Activated naive CD4-positive, alpha-beta T cell treated with anti-CD3 and anti-CD28 coated beads, Interleukin-2, amount 50 U/mL, for 24 hours (primary cell): ENCODE measurements around the gene C1orf105.
"Not testable (repeated sequence)": the region's sequence is repeated elsewhere in the genome, so short reads cannot be mapped to it uniquely, and the experiment has no call there.

ENCODE experiments used
- H3K27ac Mint-ChIP-seq: one replicate; pipeline ENCODE4 v1.8.0; 2021; ENCODE audit warnings: mild to moderate bottlenecking, mixed read lengths
- H3K27me3 Mint-ChIP-seq: one replicate; pipeline ENCODE4 v1.8.0; 2021; ENCODE audit warnings: mixed read lengths
- H3K36me3 Mint-ChIP-seq: one replicate; pipeline ENCODE4 v1.8.0; 2021; ENCODE audit warnings: mixed read lengths
- H3K4me1 Mint-ChIP-seq: one replicate; pipeline ENCODE4 v1.8.0; 2021; ENCODE audit warnings: mixed read lengths
- H3K4me3 Mint-ChIP-seq: one replicate; pipeline ENCODE4 v1.8.0; 2021; ENCODE audit warnings: mild to moderate bottlenecking, mixed read lengths
- H3K9me3 Mint-ChIP-seq: one replicate; pipeline ENCODE4 v1.8.0; 2021; ENCODE audit warnings: mixed read lengths

Gene C1orf105

DNA sequence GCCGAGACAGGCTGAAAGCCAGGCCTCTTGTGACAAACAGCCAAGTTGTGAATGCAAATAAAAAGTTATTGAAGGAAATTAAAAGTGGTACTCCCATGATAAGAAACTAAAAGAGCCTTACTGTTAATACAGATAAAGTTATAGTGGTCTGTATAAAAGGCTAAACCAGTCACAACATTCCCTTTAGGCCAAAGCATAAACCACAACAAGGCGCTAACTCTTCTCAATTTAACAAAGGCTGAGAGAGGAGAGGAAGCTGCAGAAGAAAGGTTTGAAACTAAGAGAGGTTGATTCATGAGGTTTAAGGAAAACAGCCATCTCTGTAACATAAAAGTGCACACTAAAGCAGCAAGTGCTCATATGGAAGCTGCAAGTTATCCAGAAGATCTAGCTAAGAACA lies 10.7 kb downstream of the C1orf105 start:
- Mint-ChIP-seq H3K4me1 (peaks cover 42% of the 10 kb centered on the region), H3K36me3 (peaks cover 4% of the 10 kb centered on the region), H3K9me3 (no peaks in the 10 kb centered on the region), H3K4me3 (peak overlapping the region; percentile 51), H3K27ac (peak overlapping the region; percentile 87), H3K27me3 (no peaks in the 10 kb centered on the region)

DNA sequence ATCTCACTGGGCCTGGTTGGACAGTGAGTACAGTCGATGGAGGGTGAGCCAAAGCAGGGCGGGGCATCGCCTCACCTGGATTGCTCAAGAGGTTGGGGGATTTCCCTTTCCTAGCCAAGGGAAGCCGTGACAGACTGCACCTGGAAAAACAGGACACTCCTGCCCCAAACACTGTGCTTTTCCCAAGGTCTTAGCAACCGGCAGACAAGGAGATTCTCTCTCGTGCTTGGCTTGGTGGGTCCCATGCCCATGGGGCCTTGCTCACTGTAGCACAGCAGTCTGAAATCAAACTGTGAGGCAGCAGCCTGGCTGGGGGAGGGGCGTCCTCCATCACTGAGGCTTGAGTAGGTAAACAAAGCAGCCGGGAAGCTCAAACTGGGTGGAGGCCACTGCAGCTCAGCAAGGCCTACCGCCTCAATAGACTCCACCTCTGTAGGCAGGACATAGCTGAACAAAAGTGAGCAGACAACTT lies 11.3 kb downstream of the C1orf105 start:
- H3K27me3 Mint-ChIP-seq: no peaks in the 10 kb centered on the region
- peak overlapping the region; percentile 87 for H3K27ac Mint-ChIP-seq
- H3K9me3 Mint-ChIP-seq: no peaks in the 10 kb centered on the region
- peaks cover 42% of the 10 kb centered on the region for H3K4me1 Mint-ChIP-seq
- H3K4me3 Mint-ChIP-seq: peak overlapping the region; percentile 51
- peaks cover 4% of the 10 kb centered on the region for H3K36me3 Mint-ChIP-seq

DNA sequence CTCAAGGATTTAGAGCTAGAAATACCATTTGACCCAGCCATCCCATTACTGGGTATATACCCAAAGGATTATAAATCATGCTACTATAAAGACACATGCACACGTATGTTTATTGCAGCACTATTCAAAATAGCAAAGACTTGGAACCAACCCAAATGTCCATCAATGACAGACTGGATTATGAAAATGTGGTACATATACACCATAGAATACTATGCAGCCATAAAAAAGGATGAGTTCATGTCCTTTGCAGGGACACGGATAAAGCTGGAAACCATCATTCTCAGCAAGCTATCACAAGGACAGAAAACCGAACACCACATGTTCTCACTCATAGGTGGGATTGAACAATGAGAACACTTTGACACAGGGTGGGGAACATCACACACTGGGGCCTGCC lies 16.7 kb downstream of the C1orf105 start:
- not testable (repeated sequence) for H3K4me3 Mint-ChIP-seq, H3K9me3 Mint-ChIP-seq, H3K27me3 Mint-ChIP-seq, H3K27ac Mint-ChIP-seq
- H3K4me1 Mint-ChIP-seq: peaks cover 54% of the 10 kb centered on the region
- H3K36me3 Mint-ChIP-seq: peaks cover 19% of the 10 kb centered on the region

DNA sequence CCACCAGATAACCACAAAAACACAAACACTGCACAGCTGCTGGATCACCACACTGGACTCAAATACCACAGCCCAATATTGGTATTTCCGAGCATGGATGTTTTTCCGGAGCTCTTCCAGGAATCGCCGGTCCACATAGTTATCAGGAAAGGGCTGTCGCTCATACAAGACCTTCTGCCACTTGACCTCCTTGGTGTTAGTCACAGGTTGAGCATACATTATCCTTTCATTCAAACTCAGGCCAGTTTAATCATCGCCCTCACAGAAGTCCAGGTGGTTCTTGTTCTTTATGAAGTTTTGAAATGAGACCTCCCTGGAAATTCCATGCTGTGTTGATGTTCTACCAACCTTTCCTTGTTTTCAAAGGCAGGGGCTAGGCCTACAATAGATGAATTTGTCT lies 21.9 kb downstream of the C1orf105 start:
- Mint-ChIP-seq H3K4me3 (peak overlapping the region; percentile 63), H3K4me1 (peaks cover 52% of the 10 kb centered on the region), H3K27me3 (no peaks in the 10 kb centered on the region), H3K9me3 (peaks cover 4% of the 10 kb centered on the region), H3K27ac (peak overlapping the region; percentile 81), H3K36me3 (peaks cover 20% of the 10 kb centered on the region)

DNA sequence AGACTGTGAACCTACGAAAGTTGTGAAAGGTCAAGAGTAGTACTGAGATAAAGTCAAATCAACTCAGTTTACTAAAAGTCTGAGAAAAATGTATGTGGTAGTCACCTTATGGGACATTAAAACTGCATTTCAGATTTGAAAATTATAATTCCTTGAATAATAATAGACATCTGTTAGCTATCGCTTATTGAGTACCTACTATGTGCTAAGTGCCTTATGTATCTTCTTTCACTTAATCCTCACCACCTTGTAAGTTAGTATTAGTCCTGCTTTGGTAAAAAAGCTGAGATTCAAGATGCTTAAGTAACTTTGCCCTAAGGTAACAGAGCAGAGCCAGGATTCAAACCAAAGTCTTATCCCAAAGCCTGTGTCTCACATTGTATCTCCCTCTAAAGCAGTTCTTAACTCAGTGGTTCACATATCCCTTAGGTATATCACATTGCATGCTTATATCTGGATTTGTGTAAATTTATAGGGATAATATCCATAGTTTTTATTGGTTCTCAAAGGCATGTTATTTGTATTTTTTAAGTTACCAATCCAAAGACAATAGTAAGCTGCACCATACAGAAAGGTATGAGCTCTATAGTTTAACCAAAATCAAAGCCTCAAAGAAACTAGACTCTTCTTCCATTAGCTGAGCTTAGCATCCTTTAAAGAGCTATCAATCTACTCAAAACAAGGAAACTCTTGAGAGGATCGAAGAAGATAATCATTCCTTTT lies 22.5 kb downstream of the C1orf105 start:
- peaks cover 20% of the 10 kb centered on the region for H3K36me3 Mint-ChIP-seq
- H3K9me3 Mint-ChIP-seq: peaks cover 4% of the 10 kb centered on the region
- H3K4me3 Mint-ChIP-seq: peak overlapping the region; percentile 96
- peaks cover 52% of the 10 kb centered on the region for H3K4me1 Mint-ChIP-seq
- peak overlapping the region; percentile 92 for H3K27ac Mint-ChIP-seq
- no peaks in the 10 kb centered on the region for H3K27me3 Mint-ChIP-seq

DNA sequence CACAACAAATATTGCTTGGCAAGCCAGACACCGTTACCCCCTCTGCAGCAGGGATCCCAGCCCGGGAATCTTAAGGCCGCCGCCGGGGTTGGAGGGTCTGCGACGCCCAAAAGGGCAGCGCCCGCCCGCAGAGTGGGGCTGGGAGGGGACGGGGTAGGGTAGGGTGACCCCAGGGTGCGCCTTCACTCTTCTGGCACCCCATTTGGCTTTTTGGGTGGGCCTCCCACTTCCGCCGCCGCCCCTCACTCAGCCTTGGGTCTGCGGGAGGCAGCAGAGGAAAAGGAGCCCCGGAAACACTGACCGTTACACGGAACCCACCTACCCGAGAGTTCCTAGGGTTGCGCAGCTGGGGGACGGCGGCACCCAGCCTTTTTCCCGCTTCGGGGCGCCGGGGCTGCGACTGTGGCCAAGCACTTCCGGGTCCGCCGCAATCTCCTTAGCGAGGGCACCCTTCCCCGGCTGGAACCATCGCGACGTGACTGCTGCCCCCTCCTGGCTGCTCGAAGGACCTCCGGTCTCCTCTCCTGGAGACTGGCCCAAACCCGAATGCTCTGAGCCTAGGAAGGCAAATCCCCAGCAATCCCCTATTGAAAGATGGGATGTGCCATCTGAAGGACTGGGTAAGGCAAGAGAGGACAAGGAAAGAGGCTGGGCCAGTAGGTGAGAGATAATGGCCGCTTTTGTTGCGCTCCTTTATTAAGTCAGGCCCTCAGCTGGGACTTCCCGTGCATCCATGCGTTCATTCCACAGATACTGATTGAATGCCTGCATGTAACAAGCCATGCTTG lies 23.4 kb downstream of the C1orf105 start, which contains the start of gene PIGC:
Gene PIGC, minus strand, starts transcription at position 404 of the 788 bp plus-strand sequence. CDS start 1,447 bp downstream, outside the sequence.
- H3K27ac Mint-ChIP-seq: peak within 1 kb of the TSS; percentile 92
- H3K4me3 Mint-ChIP-seq: peak within 1 kb of the TSS; percentile 96
- H3K27me3 Mint-ChIP-seq: no peaks in the 10 kb centered on the region
- H3K4me1 Mint-ChIP-seq: peaks cover 49% of the 10 kb centered on the region
- no peaks in the 10 kb centered on the region for H3K9me3 Mint-ChIP-seq
- peaks cover 17% of the 10 kb centered on the region for H3K36me3 Mint-ChIP-seq

DNA sequence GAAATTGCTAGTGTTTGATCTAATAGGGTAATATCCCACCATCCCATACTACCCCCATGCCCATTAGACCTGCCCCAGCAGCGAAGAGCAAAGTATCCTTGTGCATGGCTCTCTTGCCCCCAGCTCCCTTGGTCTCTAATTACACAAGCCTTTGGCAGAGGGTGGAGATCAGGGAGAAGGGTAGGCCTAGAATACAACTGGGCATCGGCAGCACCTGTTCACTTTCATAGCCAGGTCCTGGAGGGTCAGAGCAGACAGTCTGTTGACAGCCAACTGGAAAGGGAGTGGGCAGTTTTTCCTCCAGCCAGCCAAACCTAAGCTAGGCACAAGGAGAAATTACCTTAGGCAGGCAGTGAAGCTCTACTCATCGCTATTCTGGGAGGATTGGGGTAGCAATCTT lies 26.1 kb downstream of the C1orf105 start:
- no peak overlapping the region for H3K4me3 Mint-ChIP-seq
- H3K36me3 Mint-ChIP-seq: peaks cover 10% of the 10 kb centered on the region
- no peak overlapping the region for H3K27ac Mint-ChIP-seq
- no peaks in the 10 kb centered on the region for H3K27me3 Mint-ChIP-seq
- no peaks in the 10 kb centered on the region for H3K9me3 Mint-ChIP-seq
- H3K4me1 Mint-ChIP-seq: peaks cover 53% of the 10 kb centered on the region

DNA sequence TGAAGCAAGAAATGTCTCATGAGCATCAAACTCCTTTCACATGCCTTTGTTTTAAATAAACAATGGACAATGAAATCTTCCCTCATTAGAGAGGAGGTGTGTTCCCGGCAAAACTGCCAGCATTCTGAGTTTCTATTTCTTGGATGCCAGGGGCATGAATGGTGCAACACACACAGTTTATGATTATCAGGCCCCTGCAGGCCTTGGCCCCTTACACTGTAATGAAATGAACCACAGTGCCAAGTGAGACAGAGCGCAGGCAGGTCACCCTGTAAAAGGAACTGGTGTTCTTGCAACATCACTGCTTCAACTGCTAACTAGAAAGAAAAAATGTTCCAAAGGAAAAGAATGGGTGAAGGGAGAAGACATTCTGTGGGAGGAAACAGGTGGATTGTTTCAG lies 27.2 kb downstream of the C1orf105 start:
- H3K27me3 Mint-ChIP-seq: no peaks in the 10 kb centered on the region
- H3K27ac Mint-ChIP-seq: no peak overlapping the region
- H3K4me3 Mint-ChIP-seq: no peak overlapping the region
- no peaks in the 10 kb centered on the region for H3K9me3 Mint-ChIP-seq
- H3K36me3 Mint-ChIP-seq: no peaks in the 10 kb centered on the region
- H3K4me1 Mint-ChIP-seq: peaks cover 42% of the 10 kb centered on the region

DNA sequence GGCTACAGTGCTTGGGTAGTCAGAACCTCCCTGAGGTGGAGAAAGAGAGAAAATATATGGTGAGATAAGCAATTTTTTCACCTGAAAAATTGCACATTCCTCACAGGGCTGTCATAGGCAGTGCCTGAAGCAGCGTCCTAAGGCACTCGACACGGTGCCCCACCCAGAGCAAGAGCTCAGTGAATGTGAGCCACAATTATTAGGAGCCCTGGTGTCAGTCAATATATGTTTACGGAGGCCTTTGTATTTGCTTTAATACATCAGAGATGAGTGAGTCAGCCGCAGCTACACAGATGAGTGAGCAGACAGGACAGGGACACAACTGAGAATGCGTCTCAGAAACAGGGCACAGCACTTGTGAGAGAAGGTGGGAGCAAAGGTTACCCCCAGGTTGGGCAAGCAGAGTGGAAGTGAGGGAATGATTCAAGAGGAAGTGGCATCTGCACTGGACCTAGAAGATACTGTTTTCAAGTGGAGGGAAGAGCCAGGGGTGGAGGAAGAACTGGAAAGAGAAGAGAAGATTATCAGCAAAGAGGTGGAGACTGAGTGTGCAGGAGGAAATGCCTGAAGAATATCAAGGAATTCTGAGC lies 28.6 kb downstream of the C1orf105 start:
- Mint-ChIP-seq H3K4me1 (peaks cover 35% of the 10 kb centered on the region), H3K9me3 (no peaks in the 10 kb centered on the region), H3K4me3 (no peak overlapping the region), H3K36me3 (no peaks in the 10 kb centered on the region), H3K27ac (no peak overlapping the region), H3K27me3 (no peaks in the 10 kb centered on the region)

DNA sequence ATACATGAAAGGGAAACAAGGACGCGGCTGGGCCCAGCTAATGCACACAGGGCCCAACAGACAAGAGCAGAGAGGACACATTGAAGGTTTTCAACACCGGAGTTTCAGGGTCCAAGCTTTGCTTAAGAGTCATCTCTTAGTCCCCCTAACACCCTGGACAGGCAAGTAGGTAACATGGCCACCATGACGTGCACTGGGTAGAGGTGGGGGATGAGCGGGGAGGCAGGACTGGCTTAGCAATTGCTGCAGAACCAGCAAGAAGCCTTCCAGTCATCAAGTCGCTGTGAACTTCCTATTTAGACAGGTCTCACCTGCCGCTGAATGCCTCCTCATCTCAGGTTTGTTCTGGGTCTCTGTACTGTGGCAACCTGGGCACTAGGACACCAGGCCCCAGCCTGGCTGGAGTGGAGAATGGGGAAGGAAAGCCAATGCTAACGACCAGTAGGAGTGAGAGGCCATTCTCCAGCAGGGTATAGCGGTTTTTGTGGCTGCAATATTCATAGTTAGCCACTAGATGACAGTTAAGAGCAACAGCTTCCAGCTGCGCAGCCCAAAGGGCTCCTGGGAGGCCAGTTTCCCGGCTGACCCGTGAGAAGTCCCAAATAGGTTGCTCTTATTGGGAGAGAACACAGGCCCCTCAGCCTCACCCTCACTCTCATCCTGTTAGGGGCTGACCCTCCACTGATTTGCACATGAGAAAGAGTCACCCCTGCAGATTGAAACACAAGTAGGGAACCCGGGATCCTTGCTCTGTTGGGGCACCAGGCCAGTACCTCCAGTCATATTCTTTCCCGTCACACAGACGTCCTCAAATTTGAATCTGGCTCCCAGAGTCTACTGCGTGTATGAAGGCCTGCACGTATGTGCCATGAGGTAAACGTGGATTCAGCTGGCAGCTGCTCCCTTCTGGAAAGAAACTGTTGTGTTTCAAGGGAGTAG lies 29.4 kb downstream of the C1orf105 start:
- Mint-ChIP-seq H3K36me3 (peaks cover under 1% of the 10 kb centered on the region), H3K4me3 (no peak overlapping the region), H3K4me1 (peaks cover 29% of the 10 kb centered on the region), H3K27me3 (no peaks in the 10 kb centered on the region), H3K27ac (no peak overlapping the region), H3K9me3 (no peaks in the 10 kb centered on the region)

DNA sequence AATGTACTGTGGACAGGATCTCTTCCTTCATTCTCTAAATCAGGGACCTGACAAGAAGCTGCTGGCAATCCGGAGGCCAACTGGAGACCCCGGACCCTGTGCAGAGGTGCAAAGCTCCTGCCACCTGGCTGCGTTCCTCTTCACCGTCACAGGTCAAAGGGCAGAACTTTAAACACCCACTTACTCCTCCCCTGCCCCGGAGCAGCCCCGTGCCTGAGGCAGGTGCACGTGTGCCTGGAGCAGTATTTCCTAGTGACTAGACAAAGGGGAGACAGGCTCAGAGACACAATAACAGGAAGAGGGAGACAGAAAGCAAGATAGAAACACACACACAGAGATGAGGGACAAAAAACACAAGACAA lies 30.0 kb downstream of the C1orf105 start:
- H3K36me3 Mint-ChIP-seq: peaks cover 2% of the 10 kb centered on the region
- no peaks in the 10 kb centered on the region for H3K27me3 Mint-ChIP-seq
- H3K4me3 Mint-ChIP-seq: no peak overlapping the region
- H3K27ac Mint-ChIP-seq: no peak overlapping the region
- H3K9me3 Mint-ChIP-seq: no peaks in the 10 kb centered on the region
- peaks cover 25% of the 10 kb centered on the region for H3K4me1 Mint-ChIP-seq

DNA sequence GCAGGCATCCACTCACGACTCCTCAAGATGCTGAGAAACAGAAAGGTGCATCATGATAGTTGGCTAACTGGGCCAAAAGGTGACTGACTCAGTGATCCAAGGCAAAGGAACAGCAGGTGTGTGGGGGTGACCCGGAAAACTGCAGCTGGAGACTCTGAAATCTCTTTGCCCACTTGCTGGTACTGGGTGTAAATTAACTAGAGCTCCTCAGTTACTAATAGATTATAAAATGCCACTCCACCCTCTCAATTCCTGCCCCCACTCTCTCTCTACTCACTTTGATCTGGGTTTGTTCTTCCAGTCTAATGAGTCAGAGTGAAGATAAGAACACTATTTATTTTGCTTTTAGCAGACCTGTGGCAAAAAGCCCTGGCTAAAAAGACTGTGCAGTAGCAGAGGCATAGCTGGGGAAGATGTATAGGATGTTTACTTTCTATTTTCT lies 30.5 kb downstream of the C1orf105 start:
- Mint-ChIP-seq H3K4me1 (peaks cover 25% of the 10 kb centered on the region), H3K9me3 (no peaks in the 10 kb centered on the region), H3K36me3 (peaks cover 2% of the 10 kb centered on the region), H3K4me3 (no peak overlapping the region), H3K27ac (no peak overlapping the region), H3K27me3 (no peaks in the 10 kb centered on the region)

DNA sequence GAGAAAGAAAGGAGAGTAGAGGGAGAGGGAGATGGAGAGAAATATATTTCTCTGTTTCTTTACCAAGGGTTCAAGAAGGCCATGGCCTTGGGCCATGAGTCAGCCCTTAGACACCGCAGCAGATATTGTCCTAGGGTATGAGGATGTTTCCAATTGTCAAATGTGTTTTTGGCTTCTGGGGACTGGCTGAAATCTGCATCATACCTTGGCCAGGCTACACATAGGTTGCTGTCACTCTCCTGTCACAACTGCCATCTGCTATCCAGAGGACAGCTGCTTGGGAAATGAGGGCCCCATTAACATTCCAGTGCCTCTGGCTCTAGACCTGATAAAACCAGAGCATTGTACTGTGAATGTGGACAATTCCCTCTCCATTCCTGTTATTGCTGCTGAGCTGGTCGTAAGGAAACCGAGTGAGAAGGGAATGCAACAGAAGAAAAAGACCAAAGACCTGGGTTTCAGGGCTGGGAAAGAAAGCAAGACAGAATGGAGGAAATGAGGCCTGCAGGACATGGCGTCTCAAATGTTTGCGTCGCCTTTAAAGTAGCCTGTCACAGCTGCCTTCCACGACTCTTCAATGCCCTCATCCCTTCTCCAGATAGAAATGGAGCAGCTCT lies 32.2 kb downstream of the C1orf105 start:
- Mint-ChIP-seq H3K27ac (no peak overlapping the region), H3K27me3 (no peaks in the 10 kb centered on the region), H3K4me1 (peaks cover 25% of the 10 kb centered on the region), H3K9me3 (no peaks in the 10 kb centered on the region), H3K36me3 (peaks cover 2% of the 10 kb centered on the region), H3K4me3 (no peak overlapping the region)

DNA sequence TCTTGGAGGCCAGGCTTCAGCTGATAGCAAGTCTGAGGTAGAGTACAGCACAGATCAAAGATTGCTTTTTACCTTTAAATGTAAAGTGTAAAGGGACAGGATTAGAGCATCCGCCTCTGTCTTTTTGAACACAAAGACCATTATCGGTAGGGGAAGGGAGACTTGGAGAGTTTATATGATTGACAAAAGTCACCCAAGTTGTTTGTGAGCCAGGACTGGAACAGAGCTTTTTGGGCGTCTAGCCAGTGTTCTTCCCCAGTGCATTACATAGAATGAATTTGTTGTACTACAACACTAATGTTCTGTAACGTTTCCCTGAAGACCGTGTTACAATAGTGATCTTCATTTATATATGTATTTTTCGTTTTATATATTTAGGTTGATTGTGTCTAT lies 32.7 kb downstream of the C1orf105 start:
- Mint-ChIP-seq H3K27me3 (no peaks in the 10 kb centered on the region), H3K4me3 (no peak overlapping the region), H3K4me1 (peaks cover 25% of the 10 kb centered on the region), H3K36me3 (peaks cover 2% of the 10 kb centered on the region), H3K9me3 (no peaks in the 10 kb centered on the region), H3K27ac (no peak overlapping the region)

DNA sequence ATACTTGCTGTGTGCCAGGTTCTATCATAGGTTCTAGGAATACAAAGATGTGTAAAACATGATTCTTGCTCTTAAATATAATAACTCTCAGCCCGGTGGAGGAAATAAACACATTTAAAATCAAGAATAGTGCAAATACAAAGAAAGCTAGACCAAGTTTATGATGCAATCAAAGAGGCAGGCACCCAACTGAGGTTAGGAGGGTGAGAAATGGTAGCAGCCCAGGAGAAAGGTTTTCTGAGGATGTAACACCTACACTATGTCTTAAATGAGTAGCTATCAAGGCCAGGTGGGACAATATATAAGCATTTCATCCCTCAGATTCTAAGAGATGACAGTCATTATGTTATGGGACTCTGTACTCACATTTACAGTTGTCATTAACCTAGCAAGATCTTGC lies 33.1 kb downstream of the C1orf105 start:
- no peak overlapping the region for H3K4me3 Mint-ChIP-seq
- no peaks in the 10 kb centered on the region for H3K27me3 Mint-ChIP-seq
- H3K27ac Mint-ChIP-seq: no peak overlapping the region
- H3K4me1 Mint-ChIP-seq: peaks cover 25% of the 10 kb centered on the region
- H3K9me3 Mint-ChIP-seq: no peaks in the 10 kb centered on the region
- peaks cover 2% of the 10 kb centered on the region for H3K36me3 Mint-ChIP-seq
